ENCODE measurements around the gene GALNT10. TPM values are rescaled to one million over a fixed set of nuclear protein-coding genes. Genes with fewer than 3 reads are reported as not detected.

The GALNT10 gene
- total and polyA plus RNA-seq, 2 of the 8 experiments (the other 6 are each of a cell fraction or from before 2014, with no cell fraction given), result 4.6 to 15.5 TPM

DNA sequence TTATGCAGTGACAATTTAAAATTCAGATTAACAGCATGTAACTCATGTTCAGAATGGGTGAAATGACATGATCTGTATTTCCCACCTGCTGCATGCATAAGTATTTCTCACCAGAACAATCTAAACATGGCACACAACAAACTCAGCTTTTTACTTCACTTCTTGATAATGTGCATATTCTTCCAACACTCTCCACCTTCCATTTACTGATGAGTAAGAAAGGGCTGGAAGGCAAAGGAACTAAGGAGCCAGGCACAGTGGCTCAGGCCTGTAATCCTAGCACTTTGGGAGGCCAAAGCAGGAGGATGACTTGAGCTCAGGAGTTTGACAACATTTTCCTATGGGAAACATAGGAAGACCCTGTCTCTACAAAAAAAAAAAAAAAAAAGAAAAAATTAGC is 219.5 kb downstream of the GALNT10 start:
- Histone ChIP-seq H3K4me2 (ENCODE audit: insufficient read depth in 1 of 2, low read depth in 2 of 2, low read length in 2 of 2) (no peak overlapping the region), H2BK5ac (ENCODE audit: low read depth, low read length) (no peak overlapping the region), H4K91ac (replicated peaks; ENCODE audit: insufficient read length, low read length) (no peak overlapping the region), H3K56ac (replicated peaks; ENCODE audit: insufficient read length, low read depth, low read length) (no peak overlapping the region), H3K4ac (replicated peaks; ENCODE audit: insufficient read length, low read depth, low read length) (no peak overlapping the region), H3K23ac (ENCODE audit: insufficient read length) (no peak overlapping the region), H3K18ac (ENCODE audit: extremely low read depth, low read length) (no peak overlapping the region), H2BK15ac (ENCODE audit: low read length) (no peak overlapping the region), H3K4me3 (ENCODE audit: extremely low read depth in 1 of 4, insufficient read depth in 2 of 4, low read depth in 3 of 4, low read length in 4 of 4) (no peak overlapping the region), H2AK5ac (ENCODE audit: low read depth, low read length) (no peak overlapping the region), H4K20me1 (replicated peaks in 1 of 2; ENCODE audit: control insufficient read depth in 1 of 2, insufficient read depth in 2 of 2, low read length in 2 of 2) (no peaks in the 10 kb centered on the region), H3K27ac (ENCODE audit: low read depth, low read length) (no peak overlapping the region), H3K79me2 (ENCODE audit: control insufficient read depth in 1 of 2, insufficient read depth in 2 of 2, low read length in 2 of 2) (no peaks in the 10 kb centered on the region), H3K23me2 (ENCODE audit: low read depth, low read length) (no peaks in the 10 kb centered on the region), H3K9me3 (ENCODE audit: insufficient read depth in 2 of 2, low read depth in 1 of 2, low read length in 1 of 2) (no peaks in the 10 kb centered on the region), H2AFZ (ENCODE audit: low read length) (no peak overlapping the region), H4K5ac (ENCODE audit: insufficient read length, low read depth, low read length) (no peak overlapping the region), H3K14ac (ENCODE audit: insufficient read length) (no peak overlapping the region), H2BK120ac (replicated peaks; ENCODE audit: low read depth, low read length) (no peak overlapping the region), H3K36me3 (ENCODE audit: control insufficient read depth in 2 of 4, insufficient read depth in 4 of 4, low read length in 3 of 4) (no peaks in the 10 kb centered on the region), H2BK20ac (ENCODE audit: low read length) (no peak overlapping the region), H3K4me1 (replicated peaks in 1 of 4; ENCODE audit: control insufficient read depth in 3 of 4, insufficient read depth in 4 of 4, low read length in 3 of 4) (no peaks in the 10 kb centered on the region; a peak in 1 of 7 replicates), H3K9ac (replicated peaks in 1 of 4; ENCODE audit: extremely low read depth in 1 of 4, low read depth in 3 of 4, low read length in 3 of 4) (no peak overlapping the region), H4K8ac (ENCODE audit: extremely low read depth, insufficient read depth, low read length) (no peak overlapping the region), H3K79me1 (ENCODE audit: low read depth, low read length) (no peaks in the 10 kb centered on the region), H2BK12ac (ENCODE audit: low read depth, low read length) (no peak overlapping the region), H3K27me3 (replicated peaks in 1 of 4; ENCODE audit: control insufficient read depth in 3 of 4, extremely low read depth in 1 of 4, insufficient read depth in 3 of 4, low read length in 3 of 4) (no peaks in the 10 kb centered on the region)
- DNase-seq (ENCODE audit: low read depth in 1 of 2, low spot score in 2 of 2) (no peak), FAIRE-seq (no peak)
- ChIA-PET CTCF (ENCODE audit: partially characterized antibody) (interaction anchor here (1.2 to 7.5 kb wide), 3 partner anchors 12 to 343 kb away, joined by 6 to 61 read pairs (median 7); no protein-coding TSS in a partner anchor), POLR2A (ENCODE audit: partially characterized antibody) (no interaction called here)
- TF ChIP-seq RBBP5 (IDR thresholded peaks at IDR 0.05; ENCODE audit: borderline replicate concordance, low read depth, low read length) (no peak), HDAC2 (IDR thresholded peaks at IDR 0.05; ENCODE audit: borderline replicate concordance in 1 of 2, low read depth in 2 of 2, low read length in 2 of 2) (no peak), BCL11A (IDR thresholded peaks at IDR 0.05; ENCODE audit: low read depth in 2 of 2, low read length in 2 of 2) (no peak), SRF (IDR thresholded peaks at IDR 0.05; ENCODE audit: low read depth, low read length) (no peak), SIX5 (IDR thresholded peaks at IDR 0.05; ENCODE audit: low read depth, low read length) (no peak), RAD21 (IDR thresholded peaks at IDR 0.05 in 1 of 2, conservative IDR thresholded peaks at IDR 0.05 in 1 of 2; ENCODE audit: low read depth in 2 of 2, low read length in 2 of 2) (no peak), ZNF274 (IDR thresholded peaks at IDR 0.05; ENCODE audit: borderline replicate concordance, extremely low read depth, low read length) (no peak), FOSL1 (IDR thresholded peaks at IDR 0.05; ENCODE audit: insufficient read depth, low read depth, low read length) (no peak), HDAC6 (IDR thresholded peaks at IDR 0.05; ENCODE audit: low read depth, low read length) (no peak), CHD2 (IDR thresholded peaks at IDR 0.05; ENCODE audit: low read length) (no peak), SP2 (IDR thresholded peaks at IDR 0.05; ENCODE audit: low read length) (no peak), SIN3A (conservative IDR thresholded peaks at IDR 0.05 in 1 of 2, IDR thresholded peaks at IDR 0.05 in 1 of 2; ENCODE audit: low read depth in 1 of 2, low read length in 2 of 2) (no peak), TCF12 (IDR thresholded peaks at IDR 0.05; ENCODE audit: low read depth, low read length) (no peak), PHF8 (conservative IDR thresholded peaks at IDR 0.05; ENCODE audit: low read depth, low read length) (no peak)
- TF ChIP-seq, protein P1, sequence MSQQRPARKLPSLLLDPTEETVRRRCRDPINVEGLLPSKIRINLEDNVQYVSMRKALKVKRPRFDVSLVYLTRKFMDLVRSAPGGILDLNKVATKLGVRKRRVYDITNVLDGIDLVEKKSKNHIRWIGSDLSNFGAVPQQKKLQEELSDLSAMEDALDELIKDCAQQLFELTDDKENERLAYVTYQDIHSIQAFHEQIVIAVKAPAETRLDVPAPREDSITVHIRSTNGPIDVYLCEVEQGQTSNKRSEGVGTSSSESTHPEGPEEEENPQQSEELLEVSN (IDR thresholded peaks at IDR 0.05), result no peak
